Trophoblast cell (in vitro differentiated cells and primary cell): ENCODE measurements around the gene SNIP1.
"Not testable (repeated sequence)": the region's sequence is repeated elsewhere in the genome, so short reads cannot be mapped to it uniquely, and the experiment has no call there.

Source experiments
- DNase-seq, 2 donors: peaks; one replicate each; pipeline ENCODE4 v3.0.0-alpha.2; 2016
- H2AFZ ChIP-seq: 2 replicates; pipeline ENCODE4 v1.6.1; 2013; ENCODE audit warnings: low read length, moderate library complexity, mild to moderate bottlenecking; ENCODE audit not compliant: insufficient read depth, poor library complexity
- H2AK5ac ChIP-seq: 2 replicates; pipeline ENCODE4 v1.6.1; 2013; ENCODE audit warnings: mild to moderate bottlenecking, low read length
- H2BK120ac ChIP-seq: 2 replicates; pipeline ENCODE4 v1.6.1; 2013; ENCODE audit warnings: low read length, mild to moderate bottlenecking, moderate library complexity; ENCODE audit not compliant: insufficient read depth, poor library complexity
- H2BK12ac ChIP-seq: 2 replicates; pipeline ENCODE4 v1.6.1; 2013; ENCODE audit warnings: mild to moderate bottlenecking, low read length, moderate library complexity
- H2BK5ac ChIP-seq: 2 replicates; pipeline ENCODE4 v1.6.1; 2013; ENCODE audit warnings: low read length, low read depth, moderate library complexity, mild to moderate bottlenecking; ENCODE audit not compliant: poor library complexity
- H3K14ac ChIP-seq: 2 replicates; pipeline ENCODE4 v1.6.1; 2013; ENCODE audit warnings: mild to moderate bottlenecking, low read length
- H3K18ac ChIP-seq: 2 replicates; pipeline ENCODE4 v1.6.1; 2013; ENCODE audit warnings: mild to moderate bottlenecking, low read length
- H3K23ac ChIP-seq: 2 replicates; pipeline ENCODE4 v1.6.1; 2013; ENCODE audit warnings: low read length
- H3K27ac ChIP-seq: 2 replicates; pipeline ENCODE4 v1.5.1; 2013; ENCODE audit warnings: low read depth, mild to moderate bottlenecking, inconsistent platforms, low read length, moderate library complexity
- H3K27me3 ChIP-seq: 2 replicates; pipeline ENCODE4 v1.6.1; 2013; ENCODE audit warnings: inconsistent platforms, mild to moderate bottlenecking, low read length, moderate library complexity; ENCODE audit not compliant: insufficient read depth
- H3K36me3 ChIP-seq, 2 experiments: 1 replicate in 1 of 2; 2 replicates in 1 of 2; pipeline ENCODE4 v1.6.1; 2013; ENCODE audit warnings: low read length in 2 of 2, mild to moderate bottlenecking in 2 of 2, moderate library complexity in 1 of 2; ENCODE audit not compliant: insufficient read depth in 2 of 2, control insufficient read depth in 1 of 2
- H3K4ac ChIP-seq: 2 replicates; pipeline ENCODE4 v1.6.1; 2013; ENCODE audit warnings: low read depth, mild to moderate bottlenecking, low read length, moderate library complexity
- H3K4me1 ChIP-seq, 2 experiments: 1 replicate in 1 of 2; 2 replicates in 1 of 2; pipeline ENCODE4 v1.6.1; 2013; ENCODE audit warnings: low read length in 2 of 2, mild to moderate bottlenecking in 2 of 2, moderate library complexity in 1 of 2; ENCODE audit not compliant: insufficient read depth in 2 of 2, control insufficient read depth in 1 of 2
- H3K4me2 ChIP-seq: 2 replicates; pipeline ENCODE4 v1.6.1; 2013; ENCODE audit warnings: inconsistent platforms, mild to moderate bottlenecking, low read length, moderate library complexity
- H3K4me3 ChIP-seq: 2 replicates; pipeline ENCODE4 v1.5.1; 2013; ENCODE audit warnings: mild to moderate bottlenecking, low read depth, low read length, inconsistent platforms
- H3K79me1 ChIP-seq: one replicate; pipeline ENCODE4 v1.6.1; 2013; ENCODE audit warnings: low read length
- H3K79me2 ChIP-seq: 2 replicates; pipeline ENCODE4 v1.6.1; 2013; ENCODE audit warnings: low read length, mild to moderate bottlenecking; ENCODE audit not compliant: control insufficient read depth, insufficient read depth, poor library complexity
- H3K9ac ChIP-seq: 2 replicates; pipeline ENCODE4 v1.6.1; 2013; ENCODE audit warnings: mild to moderate bottlenecking, low read length
- H3K9me3 ChIP-seq: 2 replicates; pipeline ENCODE4 v1.6.1; 2013; ENCODE audit warnings: low read depth, mild to moderate bottlenecking, control low read depth, inconsistent platforms, low read length; ENCODE audit not compliant: insufficient read depth
- H4K12ac ChIP-seq: 2 replicates; pipeline ENCODE4 v1.6.1; 2013; ENCODE audit warnings: low read depth, mild to moderate bottlenecking, low read length, moderate library complexity
- H4K8ac ChIP-seq: 2 replicates; pipeline ENCODE4 v1.6.1; 2013; ENCODE audit warnings: low read depth, mild to moderate bottlenecking, low read length, moderate library complexity
- H4K91ac ChIP-seq: one replicate; pipeline ENCODE4 v1.6.1; 2013; ENCODE audit warnings: low read depth, mild to moderate bottlenecking, low read length, moderate library complexity
- WGBS: extraction: QIAGEN DNeasy Blood & Tissue Kit; methylation state at CpG from one replicate; pipeline ENCODE4 v1.1.7; 2013; ENCODE audit warnings: missing lambda C conversion rate; ENCODE audit not compliant: insufficient read length, insufficient coverage; ENCODE audit errors: extremely low coverage; 5-methylcytosine and 5-hydroxymethylcytosine counted together

Gene SNIP1

DNA sequence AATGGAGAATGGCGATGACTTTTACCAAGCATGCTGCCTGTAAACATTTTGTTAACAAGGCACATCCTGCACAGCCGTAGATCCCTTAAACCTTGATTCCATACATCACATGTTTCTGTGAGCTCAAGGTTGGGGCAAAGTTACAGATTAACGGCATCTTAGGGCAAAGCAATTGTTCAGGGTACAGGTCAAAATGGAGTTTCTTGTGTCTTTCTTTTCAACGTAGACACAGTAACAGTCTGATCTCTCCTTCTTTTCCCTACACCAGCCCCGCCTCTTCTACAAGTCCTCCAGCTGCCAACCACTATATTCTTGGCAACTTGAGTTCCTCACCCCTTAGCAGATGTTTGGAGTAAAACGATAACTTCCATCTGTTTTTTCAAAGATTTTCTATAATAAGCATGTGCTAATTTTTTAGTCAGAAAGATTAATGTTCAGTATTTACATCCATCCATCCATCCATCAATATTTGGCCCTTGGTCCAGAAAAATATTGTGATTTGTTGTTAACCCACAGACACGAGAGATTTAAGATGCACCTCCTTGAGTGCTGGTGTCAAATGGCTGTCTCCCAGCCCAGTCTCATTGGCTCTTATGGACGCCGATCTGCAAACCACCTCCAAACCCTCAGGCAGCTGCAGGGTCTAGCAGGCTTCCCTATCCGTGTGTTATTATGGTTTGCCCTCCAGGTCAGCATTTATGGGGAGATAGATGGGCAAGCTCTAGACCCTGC, 6.5 kb upstream of the SNIP1 start:
- no peak overlapping the region for H4K91ac ChIP-seq

DNA sequence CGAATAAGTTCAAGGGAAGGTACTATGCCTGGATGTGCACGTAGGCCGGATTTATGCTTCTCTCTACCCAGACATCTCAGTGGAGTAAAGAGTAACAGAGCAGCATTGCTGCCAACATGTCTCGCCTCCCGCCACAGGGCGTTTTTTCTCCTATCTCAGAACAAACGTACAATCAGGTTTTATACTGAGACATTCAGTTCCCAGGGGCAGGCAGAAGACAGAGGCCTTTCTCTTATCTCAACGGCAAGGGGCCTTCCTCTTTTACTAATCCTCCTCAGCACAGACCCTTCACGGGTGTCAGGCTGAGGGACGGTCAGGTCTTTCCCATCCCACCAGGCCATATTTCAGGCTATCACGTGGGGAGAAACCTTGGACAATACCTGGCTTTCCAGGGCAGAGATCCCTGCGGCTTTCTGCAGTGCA, 5.9 kb upstream of the SNIP1 start:
- not testable (repeated sequence) for H4K8ac ChIP-seq

More for the DNA sequence above, 6.5 kb upstream of the SNIP1 start:
- Histone ChIP-seq H3K4ac (no peak overlapping the region), H4K12ac (no peak overlapping the region), H3K36me3 (peaks cover 3 to 15% of the 10 kb centered on the region in 2 experiments), H3K79me2 (no peaks in the 10 kb centered on the region), H3K4me2 (no peak overlapping the region), H2BK12ac (no peak overlapping the region), H4K8ac (no peak overlapping the region), H3K79me1 (peaks cover 2% of the 10 kb centered on the region), H3K18ac (no peak overlapping the region), H3K9me3 (no peaks in the 10 kb centered on the region), H3K14ac (no peak overlapping the region), H3K4me3 (no peak overlapping the region), H3K9ac (no peak overlapping the region), H2AFZ (no peak overlapping the region), H2AK5ac (no peak overlapping the region), H2BK5ac (no peak overlapping the region), H3K4me1 (peaks cover 3 to 6% of the 10 kb centered on the region in 2 experiments), H3K27me3 (no peaks in the 10 kb centered on the region), H2BK120ac (no peak overlapping the region), H3K23ac (no peak overlapping the region), H3K27ac (no peak overlapping the region)
- WGBS: no CpG with 5 or more reads among the region's 10 CpGs
- no peak for DNase-seq

DNA sequence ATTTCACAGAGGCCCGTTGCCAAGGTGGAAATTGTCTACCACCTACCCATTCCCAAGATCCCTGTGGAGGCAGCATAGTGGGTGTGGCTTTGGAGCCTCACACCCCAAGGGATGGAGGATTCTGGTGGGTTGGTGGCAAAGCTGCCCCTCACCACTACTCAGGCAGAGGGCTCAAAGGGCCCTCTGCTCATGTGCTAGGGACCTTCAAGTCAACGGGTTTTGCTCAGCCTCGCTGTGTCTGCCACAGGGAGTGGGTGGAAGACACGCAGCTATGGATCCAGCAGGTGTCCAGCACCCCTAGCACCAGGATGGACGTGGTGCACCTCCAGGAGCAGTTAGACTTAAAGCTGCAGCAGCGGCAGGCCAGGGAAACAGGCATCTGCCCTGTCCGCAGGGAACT, 5.0 kb upstream of the SNIP1 start:
- Histone ChIP-seq H3K79me1 (peaks cover 2% of the 10 kb centered on the region), H2BK12ac (no peak overlapping the region), H3K36me3 (peaks cover 0 to 9% of the 10 kb centered on the region in 2 experiments), H3K79me2 (no peaks in the 10 kb centered on the region), H3K23ac (no peak overlapping the region), H3K27ac (no peak overlapping the region), H4K12ac (no peak overlapping the region), H3K4me1 (peaks cover 3 to 6% of the 10 kb centered on the region in 2 experiments), H2AFZ (no peak overlapping the region), H3K4me3 (no peak overlapping the region), H3K4ac (no peak overlapping the region), H4K91ac (no peak overlapping the region), H3K9me3 (no peaks in the 10 kb centered on the region), H3K27me3 (no peaks in the 10 kb centered on the region), H3K4me2 (no peak overlapping the region), H3K14ac (no peak overlapping the region), H3K18ac (no peak overlapping the region), H3K9ac (no peak overlapping the region), H2BK5ac (no peak overlapping the region), H2BK120ac (no peak overlapping the region), H4K8ac (no peak overlapping the region), H2AK5ac (no peak overlapping the region)
- no peak for DNase-seq
- WGBS: no CpG with 5 or more reads among the region's 7 CpGs

More for the DNA sequence above, 5.9 kb upstream of the SNIP1 start:
- H2AK5ac ChIP-seq, H3K27me3 ChIP-seq, H4K91ac ChIP-seq, H3K27ac ChIP-seq, H3K23ac ChIP-seq, H2BK5ac ChIP-seq, H3K79me2 ChIP-seq, H3K4me3 ChIP-seq, H3K4ac ChIP-seq, H4K12ac ChIP-seq, H3K14ac ChIP-seq, H3K9ac ChIP-seq, H2BK120ac ChIP-seq, H3K4me2 ChIP-seq, H3K36me3 ChIP-seq, H2AFZ ChIP-seq, H3K18ac ChIP-seq, H2BK12ac ChIP-seq, H3K4me1 ChIP-seq, DNase-seq, H3K79me1 ChIP-seq, H3K9me3 ChIP-seq: not testable (repeated sequence)
- WGBS: no CpG with 5 or more reads among the region's 12 CpGs

DNA sequence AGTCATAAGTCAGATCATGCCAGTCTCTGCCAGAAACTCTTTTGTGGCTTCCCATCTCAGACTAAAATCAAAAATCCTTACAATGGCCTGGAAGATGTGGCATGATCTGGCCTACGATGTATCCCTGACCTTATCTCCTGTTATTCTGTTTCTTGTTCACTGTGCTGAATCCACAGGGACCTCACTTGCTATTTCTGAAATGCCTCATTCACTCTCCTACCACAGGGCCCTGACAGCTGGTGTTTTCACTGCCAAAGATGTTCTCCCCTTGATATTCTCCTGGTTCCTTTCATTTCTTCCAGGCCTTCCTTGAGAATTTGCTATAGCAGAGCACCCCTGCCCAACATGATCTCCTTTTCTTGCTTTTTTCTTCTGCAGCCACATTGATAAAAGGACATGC, 4.3 kb upstream of the SNIP1 start:
- Histone ChIP-seq H2AK5ac (no peak overlapping the region), H4K12ac (no peak overlapping the region), H3K4me1 (peaks cover 3 to 9% of the 10 kb centered on the region in 2 experiments), H4K91ac (no peak overlapping the region), H3K27me3 (no peaks in the 10 kb centered on the region), H2BK120ac (no peak overlapping the region), H3K79me1 (peaks cover 5% of the 10 kb centered on the region), H2AFZ (no peak overlapping the region), H3K9me3 (no peaks in the 10 kb centered on the region), H3K4ac (no peak overlapping the region), H3K9ac (no peak overlapping the region), H3K14ac (no peak overlapping the region), H4K8ac (no peak overlapping the region), H3K27ac (no peak overlapping the region), H2BK12ac (no peak overlapping the region), H3K4me2 (no peak overlapping the region), H3K79me2 (peaks cover 6% of the 10 kb centered on the region), H3K18ac (no peak overlapping the region), H3K36me3 (peaks cover 0 to 9% of the 10 kb centered on the region in 2 experiments), H2BK5ac (no peak overlapping the region), H3K4me3 (no peak overlapping the region), H3K23ac (no peak overlapping the region)
- no peak for DNase-seq
- WGBS: no CpG with 5 or more reads among the region's 1 CpG
